Bronchial epithelial cell (primary cell): ENCODE measurements around the gene MKRN2. TPM values are rescaled to one million over a fixed set of nuclear protein-coding genes. Genes with fewer than 3 reads are reported as not detected.

Experiments
- DNase-seq: peaks from one replicate; pipeline ENCODE4 v3.0.0-alpha.2; 2010; ENCODE audit warnings: low read depth
- FAIRE-seq: peaks from 2 replicates; lab custom pipeline; 2011; peaks lifted over from hg19 to GRCh38; lab: Jason Lieb, UNC
- H3K27me3 ChIP-seq: 2 replicates; pipeline ENCODE4 v1.5.1; 2011; ENCODE audit warnings: low read length; ENCODE audit not compliant: control insufficient read depth, insufficient read depth
- H3K36me3 ChIP-seq: 2 replicates; pipeline ENCODE4 v1.5.1; 2011; ENCODE audit warnings: low read length; ENCODE audit not compliant: control insufficient read depth, insufficient read depth
- H3K4me3 ChIP-seq: 2 replicates; pipeline ENCODE4 v1.5.1; 2011; ENCODE audit warnings: mild to moderate bottlenecking, low read depth, low read length, control low read depth
- total RNA-seq: library from RNA; depleted of rRNA; stranded (reverse); fragments of >200 nt; gene quantifications from 2 replicates; pipeline ENCODE4 v1.2.1, GENCODE V29; 2014
- TF ChIP-seq, protein P1 (sequence below): IDR thresholded peaks from 2 replicates; pipeline ENCODE4 v1.5.1; 2011; ENCODE audit warnings: mild to moderate bottlenecking, moderate library complexity, low read length, control low read depth, inconsistent platforms; ENCODE audit not compliant: insufficient read depth, severe bottlenecking

MKRN2 gene
- total RNA-seq, 1 donor from 2014 or later = 22.9 TPM

DNA sequence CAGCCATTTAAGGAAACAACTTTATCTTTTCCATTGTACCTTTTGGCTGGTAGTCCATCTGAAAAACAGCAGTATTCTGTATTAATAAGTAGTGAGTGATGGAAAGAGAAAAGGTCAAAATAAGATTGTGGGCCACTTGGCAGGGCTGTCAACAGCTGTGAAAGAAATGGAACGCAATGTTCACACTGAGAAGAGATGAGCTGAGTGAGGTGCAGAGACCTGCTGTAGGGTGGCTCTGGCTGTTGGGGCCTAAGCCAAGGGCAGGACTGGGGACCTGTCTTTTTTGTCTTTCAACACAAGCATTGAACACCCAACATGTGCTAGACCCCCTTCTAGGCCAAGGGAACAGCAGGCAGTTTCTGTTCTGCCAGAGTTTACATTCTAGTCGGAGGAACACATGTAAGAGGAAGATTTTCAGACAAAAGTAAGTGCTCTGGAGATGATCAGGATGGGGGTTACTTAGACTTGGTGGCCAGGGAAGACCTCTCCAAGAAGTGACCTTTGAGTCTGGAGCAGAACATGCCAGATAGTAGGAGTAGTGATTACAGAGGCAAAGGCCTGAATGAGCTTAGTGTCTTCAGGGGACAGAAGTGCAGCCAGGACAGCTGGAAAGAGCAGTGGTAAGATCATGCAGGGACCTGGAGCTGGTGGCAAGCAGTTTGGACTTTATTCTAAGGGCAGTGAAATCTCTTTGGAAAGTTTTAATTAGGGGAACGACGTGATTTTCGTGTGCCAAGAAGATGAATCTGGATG, 43.0 kb upstream of the MKRN2 start:
- H3K27me3 ChIP-seq = no peaks in the 10 kb centered on the region
- H3K4me3 ChIP-seq = no peak overlapping the region
- DNase-seq (no peak), FAIRE-seq (no peak)
- TF ChIP-seq, protein P1, sequence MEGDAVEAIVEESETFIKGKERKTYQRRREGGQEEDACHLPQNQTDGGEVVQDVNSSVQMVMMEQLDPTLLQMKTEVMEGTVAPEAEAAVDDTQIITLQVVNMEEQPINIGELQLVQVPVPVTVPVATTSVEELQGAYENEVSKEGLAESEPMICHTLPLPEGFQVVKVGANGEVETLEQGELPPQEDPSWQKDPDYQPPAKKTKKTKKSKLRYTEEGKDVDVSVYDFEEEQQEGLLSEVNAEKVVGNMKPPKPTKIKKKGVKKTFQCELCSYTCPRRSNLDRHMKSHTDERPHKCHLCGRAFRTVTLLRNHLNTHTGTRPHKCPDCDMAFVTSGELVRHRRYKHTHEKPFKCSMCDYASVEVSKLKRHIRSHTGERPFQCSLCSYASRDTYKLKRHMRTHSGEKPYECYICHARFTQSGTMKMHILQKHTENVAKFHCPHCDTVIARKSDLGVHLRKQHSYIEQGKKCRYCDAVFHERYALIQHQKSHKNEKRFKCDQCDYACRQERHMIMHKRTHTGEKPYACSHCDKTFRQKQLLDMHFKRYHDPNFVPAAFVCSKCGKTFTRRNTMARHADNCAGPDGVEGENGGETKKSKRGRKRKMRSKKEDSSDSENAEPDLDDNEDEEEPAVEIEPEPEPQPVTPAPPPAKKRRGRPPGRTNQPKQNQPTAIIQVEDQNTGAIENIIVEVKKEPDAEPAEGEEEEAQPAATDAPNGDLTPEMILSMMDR = no peak
- peaks cover 2% of the 10 kb centered on the region for H3K36me3 ChIP-seq

DNA sequence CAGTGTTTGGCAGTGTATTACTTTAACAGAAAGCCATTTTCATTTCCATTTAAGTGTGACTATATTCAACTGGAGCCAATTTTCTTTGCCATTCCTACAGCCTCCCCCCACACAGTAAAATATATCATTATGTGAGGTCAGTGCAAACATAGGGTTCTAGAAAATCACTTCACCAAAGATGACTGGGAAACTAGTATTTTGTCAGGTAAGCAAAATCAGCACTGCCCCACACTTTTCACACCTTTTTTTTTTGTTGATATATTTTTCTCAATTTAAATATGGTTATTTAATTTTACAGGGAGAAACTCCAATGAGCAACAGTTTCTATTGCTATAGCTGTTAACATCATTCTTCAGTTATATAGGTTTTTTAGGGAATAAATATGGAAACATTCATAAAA, 41.3 kb upstream of the MKRN2 start:
- Histone ChIP-seq H3K27me3 (no peaks in the 10 kb centered on the region), H3K36me3 (peaks cover 2% of the 10 kb centered on the region), H3K4me3 (no peak overlapping the region)
- FAIRE-seq (no peak), DNase-seq (no peak)
- TF ChIP-seq, protein P1 = no peak

DNA sequence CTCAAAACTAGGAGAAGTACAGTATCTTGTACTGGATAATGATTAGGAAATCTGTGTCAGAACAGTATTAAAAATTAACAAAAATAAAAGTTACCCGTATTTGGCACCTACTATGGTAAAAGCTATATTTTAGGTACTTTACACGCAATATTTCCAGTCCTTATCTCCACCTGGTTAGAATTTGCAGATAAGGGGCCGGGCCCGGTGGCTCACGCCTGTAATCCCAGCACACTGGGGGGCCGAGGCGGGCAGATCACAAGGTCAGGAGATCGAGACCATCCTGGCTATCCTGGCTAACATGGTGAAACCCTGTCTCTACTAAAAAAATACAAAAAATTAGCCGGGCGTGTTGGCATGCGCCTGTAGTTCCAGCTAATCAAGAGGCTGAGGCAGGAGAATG, 40.0 kb upstream of the MKRN2 start:
- H3K4me3 ChIP-seq = no peak overlapping the region
- TF ChIP-seq, protein P1 = no peak
- DNase-seq (no peak), FAIRE-seq (no peak)
- H3K36me3 ChIP-seq = peaks cover 2% of the 10 kb centered on the region
- H3K27me3 ChIP-seq = no peaks in the 10 kb centered on the region

DNA sequence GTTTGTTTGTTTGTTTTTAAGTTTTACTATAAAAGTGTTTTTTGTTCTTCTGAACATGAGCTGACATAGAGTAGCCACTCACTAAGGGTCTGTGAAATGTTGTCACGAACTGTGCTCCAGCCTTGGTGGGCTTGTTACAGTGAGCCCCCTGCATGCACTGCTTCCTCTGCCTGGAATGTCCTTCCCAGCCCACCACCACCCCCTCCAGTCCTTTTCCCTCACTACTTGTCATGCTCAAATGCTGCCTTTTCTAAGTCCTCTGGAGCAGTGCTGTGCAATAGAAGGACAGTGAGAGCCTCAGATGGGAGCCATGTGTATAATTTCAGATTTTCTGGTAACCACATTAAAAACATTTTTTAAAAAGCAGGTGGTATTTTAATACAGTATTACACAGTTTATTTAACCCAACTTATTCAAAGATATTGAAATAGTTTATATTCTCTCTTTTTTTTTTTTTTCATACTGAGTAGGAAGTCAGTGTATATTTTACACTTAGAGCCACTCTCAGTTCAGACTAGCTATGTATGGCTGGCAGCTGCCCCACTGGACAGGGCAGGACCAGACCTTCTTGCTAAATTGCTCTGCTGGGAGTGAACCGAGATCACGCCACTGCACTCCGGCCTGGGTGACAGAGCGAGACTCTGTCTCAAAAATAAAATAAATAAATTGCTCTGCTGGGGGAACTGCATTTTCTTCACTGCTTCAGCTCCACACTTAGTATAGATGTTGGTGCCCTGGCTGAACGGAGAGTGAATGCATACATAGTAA, 38.4 kb upstream of the MKRN2 start:
- DNase-seq (no peak), FAIRE-seq (no peak)
- Histone ChIP-seq H3K4me3 (no peak overlapping the region), H3K27me3 (no peaks in the 10 kb centered on the region), H3K36me3 (peaks cover 2% of the 10 kb centered on the region)
- TF ChIP-seq, protein P1 = no peak

DNA sequence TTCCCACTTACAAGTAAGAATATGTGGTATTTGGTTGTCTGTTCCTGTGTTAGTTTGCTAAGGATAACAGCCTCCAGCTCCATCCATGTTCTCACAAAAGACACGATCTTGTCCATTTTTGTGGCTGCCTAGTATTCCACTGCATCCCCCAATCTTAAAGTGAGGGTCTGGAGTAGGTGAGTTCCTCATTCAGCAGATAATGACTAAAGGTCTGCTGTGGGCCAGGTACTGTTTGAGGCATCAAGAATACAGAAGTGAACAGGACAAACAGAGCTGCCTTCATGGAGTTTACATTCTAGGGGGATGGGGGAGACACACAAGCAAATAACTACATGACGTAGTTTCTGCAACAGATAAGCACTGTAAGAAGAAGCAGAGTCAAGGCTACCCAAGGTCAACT, 35.9 kb upstream of the MKRN2 start:
- Histone ChIP-seq H3K4me3 (no peak overlapping the region), H3K36me3 (no peaks in the 10 kb centered on the region), H3K27me3 (no peaks in the 10 kb centered on the region)
- TF ChIP-seq, protein P1 = no peak
- no peak for DNase-seq
- FAIRE-seq = no peak
